Activated CD4-positive, CD25-positive, alpha-beta regulatory T cell treated with anti-CD3 and anti-CD28 coated beads, Interleukin-2, amount 50 U/mL, for 16 hours (primary cell): Measurements from ENCODE around the gene CEBPE.

ENCODE experiments used
- DNase-seq: peaks from one replicate; pipeline ENCODE4 v3.0.0-alpha.2; 2020; ENCODE audit warnings: low read depth, low spot score

CEBPE gene

DNA sequence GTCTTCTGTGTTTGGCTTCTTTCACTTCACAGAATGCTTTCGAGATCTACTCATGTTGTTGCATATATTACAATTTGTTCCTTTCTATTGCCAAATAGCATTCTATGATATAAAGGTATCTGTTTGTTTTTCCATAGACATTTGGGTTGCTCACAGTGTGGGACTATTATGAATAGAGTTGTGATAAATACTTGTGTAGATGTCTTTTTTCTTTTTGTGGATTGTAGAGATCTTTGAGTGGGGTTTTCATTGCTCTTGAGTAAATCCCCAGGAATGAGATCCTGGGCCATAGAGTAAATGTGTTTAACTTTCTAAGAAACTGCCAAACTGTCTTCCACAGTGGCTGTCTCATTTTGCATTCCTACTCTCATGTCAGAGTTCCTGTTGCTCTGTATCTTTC lies 24.9 kb upstream of the CEBPE start:
- no peak for DNase-seq

GRCh38 chr14:23142826-23143225 lies 23.8 kb upstream of the CEBPE start:
- DNase-seq: no peak

DNA sequence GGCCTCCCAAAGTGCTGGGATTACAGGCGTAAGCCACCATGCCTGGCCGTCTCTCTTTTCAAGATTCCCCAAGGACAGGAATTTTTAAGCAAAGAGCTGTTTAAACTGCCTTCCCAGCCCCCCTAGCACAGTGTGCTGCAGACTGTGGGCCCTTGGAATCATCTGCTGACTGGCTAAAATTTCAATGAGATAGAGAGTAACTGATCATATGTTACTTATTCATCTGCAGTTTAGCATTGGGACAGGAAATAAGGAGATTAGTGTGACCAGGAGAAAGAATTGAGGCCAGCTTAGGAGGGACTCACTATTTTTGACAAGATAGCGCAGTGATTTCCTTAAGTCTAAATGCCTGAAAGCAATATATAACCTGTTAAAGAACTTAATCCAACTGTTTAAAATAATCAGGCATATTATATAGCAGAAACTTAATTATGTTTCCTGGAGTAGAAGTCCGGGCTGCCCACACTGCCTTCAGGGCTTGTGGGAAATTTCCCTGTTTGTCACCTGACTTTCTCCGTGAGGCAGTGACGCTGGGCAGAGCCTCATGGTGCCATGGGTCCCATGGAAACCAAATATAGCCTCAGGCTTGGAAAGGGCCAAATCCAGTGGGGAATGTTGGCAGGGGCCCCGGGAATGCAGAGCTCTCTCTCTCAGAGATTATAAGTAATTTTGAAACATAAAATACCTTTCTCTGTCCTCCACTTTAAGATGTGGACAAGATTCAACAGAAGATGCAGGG lies 22.8 kb upstream of the CEBPE start:
- no peak for DNase-seq

DNA sequence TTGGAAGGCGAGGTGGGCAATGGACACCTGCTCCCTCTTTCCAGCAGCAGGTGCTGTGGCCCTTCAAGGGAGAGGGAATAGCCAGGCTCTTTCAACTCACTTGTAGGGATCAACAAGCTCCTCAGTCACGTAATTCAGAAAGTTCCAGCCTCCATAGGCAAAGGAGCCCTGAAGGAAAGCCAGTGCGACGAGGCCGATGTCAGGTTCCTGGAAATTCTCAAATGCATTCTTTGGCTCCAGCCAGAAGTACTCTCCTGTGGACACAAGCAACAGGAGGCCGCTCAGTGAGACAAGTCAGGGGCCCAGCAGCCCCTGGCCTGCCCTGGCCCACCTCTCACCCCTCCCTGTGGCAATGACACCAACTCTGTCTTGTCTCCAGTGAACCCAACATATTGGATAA lies 21.3 kb upstream of the CEBPE start:
- DNase-seq: no peak

DNA sequence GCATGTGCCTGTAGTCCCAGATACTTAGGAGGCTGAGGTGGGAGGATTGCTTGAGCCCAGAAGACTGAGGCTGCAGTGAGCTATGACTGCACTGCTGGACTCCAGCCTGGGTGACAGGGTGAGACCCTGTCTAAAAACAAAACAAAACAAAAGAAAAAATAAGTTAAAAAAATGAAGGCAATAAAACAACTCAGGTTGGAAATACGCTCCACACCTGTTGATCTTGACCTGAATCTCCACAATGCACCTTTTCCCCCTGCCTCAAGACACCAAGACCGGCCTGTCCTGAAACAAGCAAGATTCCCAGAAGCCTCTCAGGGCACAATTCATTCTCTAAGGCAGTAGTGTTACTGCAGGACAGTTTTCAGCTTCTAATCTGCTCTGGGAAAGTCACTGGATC lies 20.8 kb upstream of the CEBPE start:
- no peak for DNase-seq

- DNase-seq: no peak
Measured at GRCh38 chr14:23137813-23138535, 18.9 kb upstream of the CEBPE start.

GRCh38 chr14:23137192-23137812 lies 18.2 kb upstream of the CEBPE start:
- no peak for DNase-seq

- DNase-seq: no peak
Measured at GRCh38 chr14:23136566-23137133, 17.6 kb upstream of the CEBPE start.

DNA sequence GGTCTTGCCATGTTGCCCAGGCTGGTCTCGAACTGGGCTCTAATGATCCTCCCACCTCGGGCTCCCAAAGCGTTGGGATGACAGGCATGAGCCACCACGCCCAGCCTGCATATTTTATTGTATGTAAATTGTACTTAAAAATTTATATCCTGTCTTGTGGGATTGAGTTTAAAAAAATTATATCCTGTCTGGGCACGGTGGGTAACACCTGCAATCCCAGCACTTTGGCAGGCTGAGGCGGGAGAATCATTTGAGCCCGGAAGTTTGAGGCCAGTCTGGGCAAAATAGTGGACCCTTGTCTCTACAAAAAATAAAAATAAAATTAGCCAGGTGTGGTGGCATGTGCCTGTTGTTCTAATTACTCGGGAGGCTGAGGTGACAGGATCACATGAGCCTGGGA lies 13.9 kb upstream of the CEBPE start:
- DNase-seq: no peak

DNA sequence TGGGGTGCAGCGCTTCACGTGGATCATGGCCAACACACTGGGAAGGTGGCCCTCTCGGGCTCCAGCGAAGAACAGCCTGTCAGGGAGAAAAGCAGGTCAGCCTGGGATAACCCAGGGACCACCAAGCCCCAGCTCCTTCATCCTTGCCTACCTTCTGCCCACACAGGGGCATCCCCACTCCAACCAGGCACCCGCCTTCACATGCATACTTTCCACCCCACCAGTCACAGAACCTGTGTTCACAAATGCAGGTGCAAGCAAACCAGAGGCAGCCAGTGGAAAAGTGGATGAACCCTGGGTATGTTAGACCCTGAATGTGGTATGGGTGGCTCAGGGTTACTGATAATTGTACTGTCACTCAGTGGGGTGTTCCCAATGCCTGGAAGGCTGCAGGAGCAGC lies 12.4 kb upstream of the CEBPE start:
- DNase-seq: no peak

DNA sequence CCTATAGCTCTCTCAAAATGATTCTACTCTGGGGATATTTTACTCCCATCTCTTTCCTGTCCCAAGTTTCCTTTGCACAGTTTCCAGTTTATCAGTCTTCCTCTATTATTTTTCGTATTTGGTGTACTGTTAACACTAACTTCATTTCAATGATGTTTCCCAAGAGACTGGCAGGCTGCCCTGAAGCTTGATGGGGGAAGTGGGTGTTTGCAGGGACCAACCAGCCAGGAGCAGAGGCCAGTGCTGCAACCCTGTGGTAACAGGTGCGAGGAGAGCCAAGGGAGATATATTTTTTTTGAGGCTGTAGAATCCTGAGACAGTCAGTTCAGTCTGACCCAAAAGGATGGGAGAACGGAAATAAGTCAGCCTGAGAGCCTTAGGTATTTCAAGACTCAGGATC lies 11.8 kb upstream of the CEBPE start:
- DNase-seq: no peak

- no peak for DNase-seq
Measured at GRCh38 chr14:23129759-23130316, 10.8 kb upstream of the CEBPE start.

GRCh38 chr14:23128969-23129758 lies 10.1 kb upstream of the CEBPE start:
- DNase-seq: no peak

DNA sequence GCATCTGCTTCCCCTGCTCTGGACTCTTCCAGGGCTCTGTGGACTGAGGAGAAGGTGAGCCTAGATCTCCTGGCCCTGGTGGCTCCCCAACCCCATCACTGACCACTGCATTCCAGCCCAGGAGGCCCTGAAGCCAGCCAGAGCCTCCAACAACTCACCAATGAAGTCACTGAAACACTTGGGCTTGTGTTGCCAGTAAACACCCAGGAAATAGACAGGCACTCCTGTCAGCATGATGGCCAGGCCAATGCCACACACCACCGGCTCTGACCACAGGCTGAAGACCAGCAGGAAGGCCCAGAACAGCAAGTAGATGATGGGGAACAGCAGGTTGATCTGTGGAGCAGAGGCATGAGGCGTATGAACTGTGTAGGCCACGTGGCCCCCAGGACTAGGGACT lies 8.8 kb upstream of the CEBPE start:
- no peak for DNase-seq

DNA sequence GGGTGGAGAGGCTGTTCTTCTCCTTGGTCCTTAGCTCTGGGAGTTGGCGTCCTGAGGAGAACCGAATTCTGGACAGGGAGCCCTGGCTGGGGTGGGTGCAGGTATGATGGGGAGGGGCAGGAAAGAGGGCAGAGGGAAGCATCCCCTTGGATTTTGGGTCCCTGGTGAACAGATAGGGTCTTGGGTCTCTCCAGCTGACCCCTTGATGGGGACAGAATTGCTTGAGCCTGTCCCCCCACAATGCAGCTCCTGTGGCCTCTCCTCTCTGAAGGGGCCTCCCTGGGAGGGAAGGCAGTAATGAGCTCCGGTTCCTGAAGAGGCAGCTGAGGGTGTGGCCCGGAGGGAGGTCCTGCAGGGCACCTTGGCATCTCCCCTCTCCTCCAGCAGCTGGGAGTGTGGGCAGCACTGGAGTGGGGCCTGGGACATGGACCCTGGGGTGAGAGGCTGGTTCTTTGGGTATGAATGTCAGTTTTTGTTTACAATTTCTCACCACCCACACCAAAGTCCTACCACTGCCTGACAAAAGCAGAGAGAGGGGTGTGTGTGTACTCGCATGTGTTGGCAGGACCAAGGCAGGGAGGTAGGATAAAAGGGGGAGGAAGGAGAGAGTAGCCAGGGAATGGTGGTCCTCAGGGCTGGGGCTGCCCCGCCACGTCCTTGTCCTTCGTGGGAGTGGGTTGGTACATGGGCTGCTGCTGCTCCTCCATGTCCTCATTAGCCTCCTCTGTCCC lies 7.7 kb upstream of the CEBPE start:
- DNase-seq: no peak

DNA sequence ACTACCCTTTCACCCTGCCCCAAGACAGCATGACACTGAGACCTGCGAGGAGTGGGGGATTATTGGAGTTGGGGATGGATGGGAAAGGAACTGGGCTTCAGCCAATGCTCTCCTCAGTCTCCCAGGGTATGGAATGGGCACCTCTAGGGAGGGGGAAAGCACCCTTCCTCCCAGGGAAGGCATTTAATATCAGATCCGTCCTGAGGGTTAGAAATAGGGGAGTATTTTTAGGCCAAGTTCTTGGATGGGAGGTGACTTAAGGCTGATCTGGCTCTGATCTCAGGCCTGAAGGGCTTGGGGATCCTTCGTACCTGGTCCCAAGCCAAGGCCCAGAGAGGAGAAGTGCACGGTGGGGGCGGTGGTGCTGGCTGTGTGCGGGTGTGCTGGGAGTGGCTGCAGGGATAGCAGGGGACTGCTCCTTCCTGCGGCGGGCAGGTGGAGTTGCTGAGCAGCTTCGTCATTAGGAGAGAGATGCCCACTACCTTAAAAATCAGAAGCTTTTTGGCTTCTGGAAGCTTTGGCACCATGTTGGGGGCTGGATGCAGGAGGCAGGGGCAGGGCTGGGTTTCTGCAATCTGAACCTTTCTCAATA lies 7.0 kb upstream of the CEBPE start:
- DNase-seq: no peak

GRCh38 chr14:23125011-23125410 lies 6.0 kb upstream of the CEBPE start:
- no peak for DNase-seq

DNA sequence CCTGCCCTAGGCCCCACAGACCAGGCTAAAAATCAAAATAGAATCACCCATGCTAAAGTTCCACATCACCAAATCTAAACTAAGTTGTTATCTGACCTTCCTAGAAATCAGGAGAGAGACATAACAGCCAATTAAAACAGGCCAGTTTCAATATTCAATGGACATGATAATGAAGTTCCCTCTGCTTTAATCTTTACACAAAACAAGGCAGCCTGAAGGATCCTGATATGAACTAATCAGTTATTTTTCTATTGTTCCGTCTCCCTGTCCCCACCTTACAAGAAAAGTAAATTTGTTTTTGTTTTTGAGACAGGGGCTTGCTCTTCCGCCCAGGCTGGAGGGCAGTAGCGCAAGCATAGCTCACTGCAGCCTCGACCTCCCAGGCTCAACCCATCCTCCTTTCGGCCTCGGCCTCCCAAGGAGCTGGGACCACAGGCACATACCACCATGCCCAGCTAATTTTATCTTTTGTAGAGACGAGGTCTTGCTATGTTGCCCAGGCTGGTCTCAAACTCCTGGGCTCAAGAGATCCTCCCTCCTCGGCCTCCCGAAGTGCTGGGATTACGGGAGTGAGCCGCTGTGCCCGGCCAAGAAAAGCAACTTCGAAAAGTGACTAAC lies 5.4 kb upstream of the CEBPE start:
- no peak for DNase-seq

DNA sequence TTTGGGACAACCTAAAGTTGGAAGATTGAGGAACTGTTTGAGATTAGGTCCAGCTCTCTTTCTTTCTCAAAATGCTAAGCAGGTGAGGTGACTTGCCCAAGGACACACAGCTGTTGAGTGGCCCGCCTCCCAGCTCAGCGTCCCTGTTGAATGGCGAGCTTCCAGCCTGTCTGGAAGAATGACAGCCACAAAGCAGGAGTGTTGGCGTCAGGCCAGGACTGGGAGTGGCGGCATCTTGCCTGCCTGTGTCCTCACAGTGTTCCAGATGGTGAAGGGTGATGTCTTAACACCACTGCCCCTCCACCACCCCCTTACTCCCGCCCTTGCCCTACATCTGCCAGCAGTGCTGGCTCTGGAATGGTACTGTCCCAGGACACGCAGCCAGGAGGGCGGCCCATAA lies 4.4 kb upstream of the CEBPE start:
- no peak for DNase-seq

GRCh38 chr14:23122086-23122485 lies 3.0 kb upstream of the CEBPE start:
- no peak for DNase-seq
